Activated naive CD4-positive, alpha-beta T cell treated with anti-CD3 and anti-CD28 coated beads, Interleukin-2, amount 50 U/mL, for 24 hours (primary cell): ENCODE data around the gene DTL.
"Not testable (repeated sequence)": the region's sequence is repeated elsewhere in the genome, so short reads cannot be mapped to it uniquely, and the experiment has no call there.

ENCODE experiments used
- H3K27ac Mint-ChIP-seq: one replicate; pipeline ENCODE4 v1.8.0; 2021; ENCODE audit warnings: mild to moderate bottlenecking, mixed read lengths
- H3K27me3 Mint-ChIP-seq: one replicate; pipeline ENCODE4 v1.8.0; 2021; ENCODE audit warnings: mixed read lengths
- H3K36me3 Mint-ChIP-seq: one replicate; pipeline ENCODE4 v1.8.0; 2021; ENCODE audit warnings: mixed read lengths
- H3K4me1 Mint-ChIP-seq: one replicate; pipeline ENCODE4 v1.8.0; 2021; ENCODE audit warnings: mixed read lengths
- H3K4me3 Mint-ChIP-seq: one replicate; pipeline ENCODE4 v1.8.0; 2021; ENCODE audit warnings: mild to moderate bottlenecking, mixed read lengths
- H3K9me3 Mint-ChIP-seq: one replicate; pipeline ENCODE4 v1.8.0; 2021; ENCODE audit warnings: mixed read lengths

Gene DTL, protein sequence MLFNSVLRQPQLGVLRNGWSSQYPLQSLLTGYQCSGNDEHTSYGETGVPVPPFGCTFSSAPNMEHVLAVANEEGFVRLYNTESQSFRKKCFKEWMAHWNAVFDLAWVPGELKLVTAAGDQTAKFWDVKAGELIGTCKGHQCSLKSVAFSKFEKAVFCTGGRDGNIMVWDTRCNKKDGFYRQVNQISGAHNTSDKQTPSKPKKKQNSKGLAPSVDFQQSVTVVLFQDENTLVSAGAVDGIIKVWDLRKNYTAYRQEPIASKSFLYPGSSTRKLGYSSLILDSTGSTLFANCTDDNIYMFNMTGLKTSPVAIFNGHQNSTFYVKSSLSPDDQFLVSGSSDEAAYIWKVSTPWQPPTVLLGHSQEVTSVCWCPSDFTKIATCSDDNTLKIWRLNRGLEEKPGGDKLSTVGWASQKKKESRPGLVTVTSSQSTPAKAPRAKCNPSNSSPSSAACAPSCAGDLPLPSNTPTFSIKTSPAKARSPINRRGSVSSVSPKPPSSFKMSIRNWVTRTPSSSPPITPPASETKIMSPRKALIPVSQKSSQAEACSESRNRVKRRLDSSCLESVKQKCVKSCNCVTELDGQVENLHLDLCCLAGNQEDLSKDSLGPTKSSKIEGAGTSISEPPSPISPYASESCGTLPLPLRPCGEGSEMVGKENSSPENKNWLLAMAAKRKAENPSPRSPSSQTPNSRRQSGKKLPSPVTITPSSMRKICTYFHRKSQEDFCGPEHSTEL

DNA sequence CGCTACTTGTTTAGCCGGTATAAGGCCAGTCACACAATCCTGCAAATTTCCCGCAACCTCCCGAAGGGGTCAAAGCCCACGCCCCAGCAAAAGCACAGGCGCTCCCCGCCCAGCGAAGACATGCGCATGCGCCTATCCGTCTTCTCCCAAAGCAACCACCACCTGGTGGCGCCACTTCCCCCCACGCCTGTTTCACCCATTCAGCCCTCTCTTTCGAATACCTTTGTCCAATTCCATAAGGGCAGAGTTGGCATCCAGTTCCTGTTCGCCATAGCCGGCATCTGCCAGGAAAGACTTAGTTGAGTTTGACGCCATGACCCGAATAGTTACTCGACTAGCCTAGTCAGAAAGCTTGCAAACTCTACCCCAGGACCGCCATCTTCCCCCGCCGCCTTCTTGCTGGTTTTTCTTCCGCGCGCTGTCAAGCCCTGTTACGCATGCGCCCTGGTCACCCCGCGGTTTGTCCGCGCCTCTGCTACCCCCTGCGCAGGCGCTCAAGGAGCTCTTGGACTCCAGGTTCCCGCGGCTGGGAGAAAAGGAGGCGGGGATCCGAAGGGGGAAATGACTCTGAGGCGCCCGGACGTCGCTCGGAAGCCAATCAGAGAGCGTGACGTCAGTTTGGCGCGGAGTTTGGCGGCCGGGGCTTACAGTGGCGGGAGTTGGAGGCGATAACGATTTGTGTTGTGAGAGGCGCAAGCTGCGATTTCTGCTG is at the start of gene DTL, which contains the start of gene INTS7:
DTL (plus strand) TSS at position 626 of the 712 bp plus-strand sequence. CDS start 143 bp downstream, outside the sequence.
INTS7 (minus strand) TSS at position 435 of the 712 bp plus-strand sequence; CDS start at position 315, 120 bp downstream.
- peaks cover 7% of the 10 kb centered on the region for H3K36me3 Mint-ChIP-seq
- H3K4me3 Mint-ChIP-seq = peak within 1 kb of the TSS; percentile 99
- H3K4me1 Mint-ChIP-seq = peaks cover 52% of the 10 kb centered on the region

DNA sequence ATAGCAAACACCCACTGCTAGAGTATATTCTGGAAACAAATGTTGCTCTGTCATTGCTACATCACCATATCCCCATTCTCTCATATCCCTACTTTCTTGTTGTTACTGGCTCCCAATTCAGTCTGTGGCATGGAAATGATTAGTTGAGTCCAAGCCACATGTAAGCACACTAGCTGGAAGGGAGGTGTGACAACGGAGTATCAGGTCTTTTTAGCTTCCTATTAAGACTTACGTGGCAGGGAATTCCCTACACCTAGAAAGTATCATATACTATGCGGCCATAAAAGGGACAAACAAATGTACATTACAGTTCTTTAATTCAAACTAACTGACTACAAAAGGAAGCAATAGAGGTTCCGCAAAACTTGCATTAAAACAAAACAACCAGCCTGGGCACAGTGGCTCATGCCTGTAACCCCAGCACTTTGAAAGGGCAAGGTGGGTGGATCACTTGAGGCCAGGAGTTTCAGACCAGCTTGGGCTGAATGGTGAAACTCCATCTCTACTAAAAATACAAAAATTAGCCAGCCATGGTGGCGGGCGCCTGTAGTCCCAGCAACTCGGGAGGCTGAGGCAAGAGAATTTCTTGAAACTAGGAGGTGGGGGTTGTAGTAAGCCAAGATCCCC is 48.8 kb upstream of the DTL start:
- H3K36me3 Mint-ChIP-seq = peaks cover 7% of the 10 kb centered on the region
- no peak overlapping the region for H3K27ac Mint-ChIP-seq
- H3K27me3 Mint-ChIP-seq = no peaks in the 10 kb centered on the region
- no peak overlapping the region for H3K4me3 Mint-ChIP-seq
- H3K9me3 Mint-ChIP-seq = no peaks in the 10 kb centered on the region
- peaks cover 10% of the 10 kb centered on the region for H3K4me1 Mint-ChIP-seq

More for the DNA sequence above, at the start of gene DTL, which contains the start of gene INTS7:
- Mint-ChIP-seq H3K27me3 (no peaks in the 10 kb centered on the region), H3K9me3 (no peaks in the 10 kb centered on the region), H3K27ac (peak within 1 kb of the TSS; percentile 97)

DNA sequence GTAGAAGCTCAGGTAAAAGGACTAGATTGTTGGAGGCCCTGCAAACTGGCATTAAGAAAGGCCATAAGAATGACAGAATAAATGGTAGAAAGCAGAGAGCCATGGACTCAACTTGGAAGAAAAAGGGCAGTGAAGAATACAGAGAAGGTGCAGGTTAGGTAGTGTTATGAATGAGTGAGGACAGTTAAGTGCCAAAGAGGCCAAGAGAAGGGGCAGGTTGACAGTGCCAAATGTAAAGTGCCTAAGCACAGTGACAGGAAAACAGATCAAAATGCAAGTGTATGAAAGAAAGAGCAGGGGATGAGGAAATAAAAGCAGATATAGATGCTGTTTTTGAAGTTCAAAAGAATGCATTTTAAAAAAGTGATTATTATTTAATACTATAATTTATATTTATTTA is 43.9 kb upstream of the DTL start:
- H3K4me1 Mint-ChIP-seq = peaks cover 10% of the 10 kb centered on the region
- no peak overlapping the region for H3K4me3 Mint-ChIP-seq
- H3K36me3 Mint-ChIP-seq = peaks cover 3% of the 10 kb centered on the region
- no peak overlapping the region for H3K27ac Mint-ChIP-seq
- H3K9me3 Mint-ChIP-seq = no peaks in the 10 kb centered on the region
- no peaks in the 10 kb centered on the region for H3K27me3 Mint-ChIP-seq

DNA sequence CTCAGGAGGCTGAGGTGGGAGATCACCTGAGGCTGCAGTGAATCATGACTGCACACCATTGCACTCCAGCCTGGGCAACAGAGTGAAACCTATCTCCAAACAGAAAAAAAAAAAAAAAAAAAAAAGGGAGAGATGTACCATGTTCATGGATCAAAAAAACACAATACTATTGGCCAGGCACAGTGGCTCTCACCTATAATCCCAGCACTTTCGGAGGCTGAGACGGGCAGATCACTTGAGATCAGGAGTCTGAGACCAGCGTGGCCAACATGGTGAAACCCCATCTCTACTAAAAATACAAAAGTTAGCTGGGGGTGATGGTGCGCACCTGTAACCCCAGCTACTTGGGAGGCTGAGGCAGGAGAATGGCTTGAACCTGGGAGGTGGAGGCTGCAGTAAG is 38.1 kb upstream of the DTL start:
- H3K27me3 Mint-ChIP-seq, H3K4me1 Mint-ChIP-seq, H3K4me3 Mint-ChIP-seq, H3K9me3 Mint-ChIP-seq, H3K27ac Mint-ChIP-seq: not testable (repeated sequence)
- peaks cover 13% of the 10 kb centered on the region for H3K36me3 Mint-ChIP-seq

DNA sequence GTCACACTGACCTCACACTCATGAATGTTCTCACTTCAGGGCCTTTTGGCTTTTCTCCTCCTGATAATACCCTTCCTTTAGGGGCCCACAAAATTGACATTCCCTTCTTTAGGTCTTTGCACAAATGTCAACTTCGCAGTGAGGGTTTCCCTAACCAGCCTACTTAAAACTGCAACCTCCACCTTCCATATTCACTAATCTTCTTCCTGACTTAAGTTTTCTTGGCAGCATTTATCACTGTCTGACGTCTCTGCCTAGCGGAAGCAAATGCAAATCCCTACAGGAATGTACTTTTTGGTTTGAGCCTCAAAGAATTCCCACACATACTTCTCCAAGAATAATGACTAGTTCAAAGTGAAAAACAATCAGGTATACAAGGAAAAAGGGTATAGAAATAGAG is 33.0 kb upstream of the DTL start:
- Mint-ChIP-seq H3K4me3 (no peak overlapping the region), H3K4me1 (no peaks in the 10 kb centered on the region), H3K36me3 (peaks cover 18% of the 10 kb centered on the region), H3K27ac (no peak overlapping the region), H3K9me3 (no peaks in the 10 kb centered on the region), H3K27me3 (no peaks in the 10 kb centered on the region)

DNA sequence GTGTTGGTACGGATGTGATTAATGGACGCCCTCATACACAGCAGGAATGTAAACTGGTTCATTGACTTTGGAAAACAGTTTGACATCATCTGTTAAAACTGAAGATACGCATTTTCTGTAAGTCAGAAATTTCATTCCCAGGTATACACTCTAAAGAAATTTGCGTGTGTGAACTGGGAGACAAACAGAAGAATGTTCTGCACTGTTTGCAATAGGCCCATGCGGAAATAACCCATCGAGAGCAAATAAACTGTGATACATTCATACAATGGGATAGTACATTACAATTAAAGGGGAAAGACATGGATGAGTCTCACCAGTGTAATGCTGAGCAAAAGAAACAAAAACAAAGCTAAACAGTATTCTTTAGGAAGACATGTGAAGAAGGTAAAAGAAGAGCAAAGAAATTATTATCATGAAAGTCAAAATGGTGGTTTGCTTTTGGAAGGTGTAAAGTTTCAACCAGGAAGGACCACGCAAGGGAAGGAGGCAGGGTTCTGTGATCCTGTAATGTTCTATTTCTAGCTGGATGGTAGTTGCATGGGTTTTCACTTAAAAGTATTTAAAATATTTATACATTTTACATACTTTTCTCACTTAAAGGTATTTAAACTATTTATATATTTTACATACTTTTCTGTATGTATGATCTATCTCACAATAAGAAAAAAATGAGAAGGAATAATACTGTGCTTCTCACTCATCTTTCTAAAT is 30.5 kb upstream of the DTL start:
- H3K4me1 Mint-ChIP-seq = no peaks in the 10 kb centered on the region
- peaks cover 25% of the 10 kb centered on the region for H3K36me3 Mint-ChIP-seq
- no peaks in the 10 kb centered on the region for H3K9me3 Mint-ChIP-seq
- no peak overlapping the region for H3K4me3 Mint-ChIP-seq
- no peaks in the 10 kb centered on the region for H3K27me3 Mint-ChIP-seq
- H3K27ac Mint-ChIP-seq = no peak overlapping the region

DNA sequence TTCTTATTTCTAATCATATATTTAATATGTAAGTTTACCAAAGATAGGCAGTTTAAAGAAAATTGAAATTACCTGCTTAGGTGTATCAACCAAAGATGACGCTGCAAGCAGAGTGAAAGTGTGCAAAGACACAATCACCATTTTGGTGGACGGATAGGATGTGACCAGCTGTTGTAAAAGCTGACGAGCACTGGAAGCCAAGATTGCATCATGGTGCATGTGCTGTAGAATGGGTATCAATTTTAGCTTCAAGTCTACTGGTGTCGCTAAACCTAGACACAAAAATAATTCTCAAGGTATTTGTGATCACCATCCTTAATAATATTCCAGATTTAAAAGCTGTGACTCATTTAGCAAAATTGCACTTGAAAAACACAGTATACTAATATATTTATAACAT is 28.4 kb upstream of the DTL start:
- Mint-ChIP-seq H3K4me3 (no peak overlapping the region), H3K27me3 (no peaks in the 10 kb centered on the region)

DNA sequence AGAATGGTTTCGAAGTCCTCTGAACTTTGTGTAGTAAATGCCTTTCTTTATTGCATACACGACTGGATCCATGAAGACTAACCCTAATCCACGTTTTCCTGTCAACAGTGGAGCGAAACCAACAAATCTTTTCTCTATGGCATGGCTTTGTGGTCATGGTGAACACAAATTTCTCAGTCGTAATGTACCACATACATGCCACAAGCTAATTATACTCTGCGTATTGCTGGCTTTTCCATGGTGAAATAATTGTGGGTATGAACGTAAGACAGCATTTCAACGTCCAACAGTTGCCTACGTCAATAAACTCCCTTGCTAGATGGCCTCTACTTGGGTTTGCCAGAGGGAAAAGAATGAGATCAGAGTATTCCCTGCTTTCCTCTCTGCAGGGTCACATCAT is 27.7 kb upstream of the DTL start:
- H3K27me3 Mint-ChIP-seq = no peaks in the 10 kb centered on the region

More for the DNA sequence above, 28.4 kb upstream of the DTL start:
- Mint-ChIP-seq H3K4me1 (no peaks in the 10 kb centered on the region), H3K9me3 (no peaks in the 10 kb centered on the region), H3K27ac (no peak overlapping the region), H3K36me3 (peaks cover 17% of the 10 kb centered on the region)

DNA sequence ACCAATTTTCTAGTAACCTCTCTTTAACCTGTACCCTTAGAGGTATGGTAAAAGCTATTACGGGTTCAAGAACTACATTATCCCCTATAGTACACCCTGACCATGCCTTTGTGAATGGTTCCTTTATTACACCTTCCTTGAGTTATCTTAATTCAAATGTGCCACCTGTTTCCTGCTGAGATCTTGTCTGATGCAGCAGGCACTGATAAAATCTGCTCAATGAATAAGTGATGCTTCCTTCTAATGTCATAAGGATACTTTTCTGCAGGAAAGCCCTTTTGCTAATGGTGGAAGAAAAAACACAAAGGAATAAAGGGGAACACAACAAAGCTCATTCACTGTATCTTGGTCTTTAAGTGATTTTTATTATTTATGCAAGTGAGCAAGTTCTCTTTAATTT is 26.0 kb upstream of the DTL start:
- Mint-ChIP-seq H3K4me1 (no peaks in the 10 kb centered on the region), H3K27me3 (no peaks in the 10 kb centered on the region), H3K4me3 (no peak overlapping the region), H3K36me3 (peaks cover 11% of the 10 kb centered on the region), H3K9me3 (no peaks in the 10 kb centered on the region), H3K27ac (no peak overlapping the region)

More for the DNA sequence above, 27.7 kb upstream of the DTL start:
- Mint-ChIP-seq H3K4me3 (no peak overlapping the region), H3K9me3 (no peaks in the 10 kb centered on the region), H3K27ac (no peak overlapping the region), H3K36me3 (peaks cover 14% of the 10 kb centered on the region), H3K4me1 (no peaks in the 10 kb centered on the region)

DNA sequence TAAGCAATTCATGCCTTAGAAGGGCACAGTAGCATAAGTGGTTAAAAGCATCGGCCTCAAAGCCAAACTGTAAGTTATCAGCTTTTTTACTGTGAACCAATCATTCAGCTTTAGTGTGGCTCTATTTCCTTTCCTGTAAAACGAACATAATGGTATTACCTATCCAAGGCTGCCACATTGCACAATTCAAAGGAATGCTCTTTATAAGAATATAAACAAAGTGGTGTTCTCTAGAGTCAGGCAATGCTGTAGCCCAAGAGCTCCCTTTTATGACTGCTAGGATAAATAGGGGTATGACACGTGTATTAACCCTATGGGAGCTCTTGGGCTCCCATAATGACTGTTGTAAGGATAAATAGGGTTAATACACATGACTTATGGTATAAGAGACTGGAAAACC is 25.5 kb upstream of the DTL start:
- H3K4me1 Mint-ChIP-seq = no peaks in the 10 kb centered on the region
- no peak overlapping the region for H3K4me3 Mint-ChIP-seq
- no peaks in the 10 kb centered on the region for H3K27me3 Mint-ChIP-seq
- peaks cover 11% of the 10 kb centered on the region for H3K36me3 Mint-ChIP-seq
- no peak overlapping the region for H3K27ac Mint-ChIP-seq
- no peaks in the 10 kb centered on the region for H3K9me3 Mint-ChIP-seq

DNA sequence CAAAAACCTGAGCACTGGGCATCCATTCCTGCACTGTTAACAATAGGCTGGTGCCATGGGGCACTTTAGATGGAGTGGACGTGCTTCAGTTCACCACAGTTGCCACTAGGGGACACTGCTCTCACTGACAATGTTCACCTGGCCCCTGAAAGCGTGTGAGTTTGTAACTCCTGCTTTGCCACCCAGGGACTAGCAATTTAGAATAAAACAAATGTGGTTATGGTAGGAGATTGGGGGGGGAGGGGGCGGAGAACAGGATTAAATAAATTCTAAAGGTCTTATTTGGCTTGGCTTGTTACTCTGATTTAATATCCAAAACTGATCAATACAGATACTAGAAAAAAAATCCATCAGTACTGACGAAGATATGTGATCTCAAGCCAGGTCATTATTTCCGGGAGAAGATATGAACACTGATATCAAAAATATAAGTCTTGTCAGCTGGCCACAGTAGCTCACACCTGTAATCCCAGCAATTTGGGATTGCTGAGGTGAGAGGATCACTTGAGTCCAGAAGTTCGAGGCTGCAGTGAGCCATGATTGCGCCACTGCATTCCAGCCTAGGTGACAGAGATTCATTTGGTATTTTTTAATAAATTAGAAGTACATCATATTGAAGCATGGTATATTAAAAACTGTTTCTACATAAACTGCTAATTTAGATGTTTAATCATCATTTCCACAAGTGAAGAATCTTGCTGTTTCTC is 23.4 kb upstream of the DTL start:
- Mint-ChIP-seq H3K36me3 (peaks cover 11% of the 10 kb centered on the region), H3K4me1 (no peaks in the 10 kb centered on the region), H3K27ac (no peak overlapping the region), H3K4me3 (no peak overlapping the region), H3K27me3 (no peaks in the 10 kb centered on the region), H3K9me3 (no peaks in the 10 kb centered on the region)

DNA sequence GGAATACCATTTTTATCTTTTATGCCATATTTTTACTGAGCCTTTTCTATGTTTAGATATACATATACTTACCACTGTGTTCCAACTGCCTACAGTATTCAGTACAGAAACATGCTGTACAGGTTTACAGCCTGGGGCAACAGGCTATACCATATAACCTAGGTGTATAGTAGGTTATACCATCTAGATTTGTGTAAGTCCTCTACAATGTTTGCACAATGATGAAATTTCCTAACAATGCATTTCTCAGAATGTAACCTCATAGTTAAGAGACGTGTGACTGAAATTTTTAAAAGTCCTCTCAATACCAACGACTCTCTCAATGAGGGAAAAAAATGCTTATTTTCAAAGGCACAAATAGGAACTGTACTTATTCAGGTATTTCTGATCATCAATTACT is 21.9 kb upstream of the DTL start:
- peaks cover 5% of the 10 kb centered on the region for H3K36me3 Mint-ChIP-seq
- no peak overlapping the region for H3K4me3 Mint-ChIP-seq
- no peaks in the 10 kb centered on the region for H3K4me1 Mint-ChIP-seq
- no peaks in the 10 kb centered on the region for H3K9me3 Mint-ChIP-seq
- H3K27me3 Mint-ChIP-seq = no peaks in the 10 kb centered on the region
- no peak overlapping the region for H3K27ac Mint-ChIP-seq

DNA sequence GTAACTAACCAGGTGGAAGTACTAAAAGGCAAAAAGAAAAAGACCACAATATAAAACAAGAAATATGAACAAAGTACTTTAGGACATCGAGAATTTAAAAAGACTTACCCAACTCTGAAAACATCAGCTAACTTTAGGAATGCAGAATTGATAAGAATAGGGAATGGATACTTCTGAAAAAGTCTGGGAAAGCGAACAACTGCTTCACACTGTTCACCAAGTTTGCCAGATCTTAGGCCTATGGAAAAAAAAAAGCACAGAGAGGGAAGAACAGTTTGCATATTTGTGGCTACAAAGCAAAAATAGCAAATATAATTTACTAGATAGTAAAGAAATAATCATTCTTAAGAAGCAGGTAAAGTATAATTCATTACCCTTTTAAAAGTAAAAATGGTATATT is 14.6 kb upstream of the DTL start:
- Mint-ChIP-seq H3K27ac (no peak overlapping the region), H3K9me3 (peaks cover 12% of the 10 kb centered on the region), H3K27me3 (no peaks in the 10 kb centered on the region), H3K4me1 (no peaks in the 10 kb centered on the region), H3K4me3 (no peak overlapping the region), H3K36me3 (peaks cover 21% of the 10 kb centered on the region)

DNA sequence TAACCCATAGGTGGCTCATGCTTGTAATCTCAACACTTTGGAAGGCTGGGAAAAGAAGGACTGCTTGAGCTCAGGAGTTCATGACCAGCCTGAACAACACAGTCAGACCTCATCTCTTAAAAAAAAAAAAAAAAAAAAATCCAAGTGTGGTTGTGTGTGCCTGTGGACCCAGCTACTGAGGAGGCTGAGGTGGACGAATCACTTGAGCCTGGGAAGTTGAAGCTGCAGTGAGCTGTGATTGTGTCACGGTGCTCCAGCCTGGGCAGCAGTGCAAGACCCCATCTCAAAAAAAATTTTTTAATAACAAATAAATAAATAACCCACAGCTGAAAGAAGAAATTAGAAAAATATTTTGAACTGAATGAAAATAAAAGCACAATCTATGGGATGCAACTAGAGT is 14.0 kb upstream of the DTL start:
- peaks cover 12% of the 10 kb centered on the region for H3K9me3 Mint-ChIP-seq
- no peak overlapping the region for H3K4me3 Mint-ChIP-seq
- H3K36me3 Mint-ChIP-seq = peaks cover 20% of the 10 kb centered on the region
- H3K4me1 Mint-ChIP-seq = peaks cover 2% of the 10 kb centered on the region
- no peaks in the 10 kb centered on the region for H3K27me3 Mint-ChIP-seq
- no peak overlapping the region for H3K27ac Mint-ChIP-seq
